ENCODE results near the gene GPX2.

DNA sequence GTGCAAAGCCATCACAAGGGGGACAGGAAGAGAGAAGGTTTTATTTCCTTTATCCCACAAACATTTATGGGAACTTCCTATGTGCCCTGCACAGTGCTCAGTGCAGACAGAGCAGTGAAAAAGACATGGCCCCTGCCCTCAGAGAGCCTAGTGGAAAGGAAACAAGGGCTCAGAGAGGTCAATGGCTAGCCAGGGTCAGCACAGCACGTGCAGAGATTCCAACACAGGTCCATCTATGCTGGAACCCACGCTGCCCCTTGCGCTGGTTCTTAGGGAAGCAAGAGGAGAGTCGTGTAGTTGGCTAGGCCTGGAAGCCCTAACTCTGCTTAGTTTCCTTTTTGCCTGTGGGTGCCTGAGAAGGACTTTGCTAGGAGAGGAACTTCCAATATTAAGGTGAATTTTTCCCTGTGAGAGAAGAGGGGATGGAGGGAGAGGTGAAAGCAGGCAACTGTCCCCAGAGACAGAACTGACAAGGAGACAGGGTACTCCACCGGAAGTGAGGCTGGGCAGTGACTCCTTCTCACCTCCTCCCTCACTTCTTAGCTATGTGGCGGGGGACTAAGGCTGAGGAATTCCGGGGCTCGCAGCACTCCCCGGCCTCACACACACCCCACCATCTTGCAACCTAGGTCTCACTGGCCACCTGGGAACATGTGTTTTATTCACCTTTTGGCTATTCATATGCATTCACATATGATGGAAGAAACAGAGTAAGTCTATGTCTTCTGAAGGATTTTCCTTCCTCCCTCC is 12.1 kb upstream of the GPX2 start:
- no peak for TF ChIP-seq EP300 (conservative IDR thresholded peaks at IDR 0.05; ENCODE audit: poor library complexity, severe bottlenecking)
- no peak for TF ChIP-seq POLR2AphosphoS5 (IDR thresholded peaks at IDR 0.05)
- TF ChIP-seq, protein P1, sequence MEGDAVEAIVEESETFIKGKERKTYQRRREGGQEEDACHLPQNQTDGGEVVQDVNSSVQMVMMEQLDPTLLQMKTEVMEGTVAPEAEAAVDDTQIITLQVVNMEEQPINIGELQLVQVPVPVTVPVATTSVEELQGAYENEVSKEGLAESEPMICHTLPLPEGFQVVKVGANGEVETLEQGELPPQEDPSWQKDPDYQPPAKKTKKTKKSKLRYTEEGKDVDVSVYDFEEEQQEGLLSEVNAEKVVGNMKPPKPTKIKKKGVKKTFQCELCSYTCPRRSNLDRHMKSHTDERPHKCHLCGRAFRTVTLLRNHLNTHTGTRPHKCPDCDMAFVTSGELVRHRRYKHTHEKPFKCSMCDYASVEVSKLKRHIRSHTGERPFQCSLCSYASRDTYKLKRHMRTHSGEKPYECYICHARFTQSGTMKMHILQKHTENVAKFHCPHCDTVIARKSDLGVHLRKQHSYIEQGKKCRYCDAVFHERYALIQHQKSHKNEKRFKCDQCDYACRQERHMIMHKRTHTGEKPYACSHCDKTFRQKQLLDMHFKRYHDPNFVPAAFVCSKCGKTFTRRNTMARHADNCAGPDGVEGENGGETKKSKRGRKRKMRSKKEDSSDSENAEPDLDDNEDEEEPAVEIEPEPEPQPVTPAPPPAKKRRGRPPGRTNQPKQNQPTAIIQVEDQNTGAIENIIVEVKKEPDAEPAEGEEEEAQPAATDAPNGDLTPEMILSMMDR (IDR thresholded peaks at IDR 0.05; ENCODE audit: poor library complexity, severe bottlenecking), result no peak
